GM20000 (cell line): ENCODE data around the gene ERICH6B.

Experiments
- DNase-seq: peaks from one replicate; pipeline ENCODE4 v3.0.0; 2012; ENCODE audit warnings: low spot score
- TF ChIP-seq, protein P1 (sequence below): IDR thresholded peaks from 2 replicates; pipeline ENCODE4 v1.5.1; 2012; ENCODE audit warnings: mild to moderate bottlenecking, control low read depth; ENCODE audit errors: extremely low read depth, missing control alignments

The ERICH6B gene

DNA sequence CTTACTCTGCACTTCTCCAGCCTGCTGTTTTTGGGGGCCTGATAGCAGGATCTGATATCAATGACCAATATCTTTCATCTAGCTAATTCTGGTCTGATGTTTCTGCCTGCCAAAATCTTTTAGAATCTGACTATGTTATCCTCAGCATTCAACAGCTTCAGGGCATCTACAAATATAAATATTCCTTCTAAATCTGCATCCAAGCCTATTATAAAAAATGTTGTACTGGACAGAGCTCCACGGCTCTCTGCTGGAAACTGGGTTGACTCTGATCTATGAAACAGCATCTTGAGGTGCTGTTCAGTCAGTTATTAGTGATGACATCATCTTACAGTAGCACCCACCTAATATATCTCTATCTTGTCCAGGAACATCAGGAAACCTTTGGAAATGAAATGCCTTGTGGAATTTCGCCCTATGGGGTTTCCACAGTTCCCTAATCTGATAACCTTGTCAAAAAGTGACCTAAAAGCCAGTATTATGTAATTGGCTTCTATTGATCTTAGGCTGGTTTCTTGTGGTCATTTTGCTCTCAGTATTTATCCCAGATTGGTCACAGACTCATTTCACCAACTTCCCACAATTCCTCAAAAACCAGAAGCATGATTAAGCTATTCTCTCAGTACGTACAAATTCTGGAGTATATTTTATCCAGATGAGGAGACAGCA, 33.0 kb downstream of the ERICH6B start:
- TF ChIP-seq, protein P1, sequence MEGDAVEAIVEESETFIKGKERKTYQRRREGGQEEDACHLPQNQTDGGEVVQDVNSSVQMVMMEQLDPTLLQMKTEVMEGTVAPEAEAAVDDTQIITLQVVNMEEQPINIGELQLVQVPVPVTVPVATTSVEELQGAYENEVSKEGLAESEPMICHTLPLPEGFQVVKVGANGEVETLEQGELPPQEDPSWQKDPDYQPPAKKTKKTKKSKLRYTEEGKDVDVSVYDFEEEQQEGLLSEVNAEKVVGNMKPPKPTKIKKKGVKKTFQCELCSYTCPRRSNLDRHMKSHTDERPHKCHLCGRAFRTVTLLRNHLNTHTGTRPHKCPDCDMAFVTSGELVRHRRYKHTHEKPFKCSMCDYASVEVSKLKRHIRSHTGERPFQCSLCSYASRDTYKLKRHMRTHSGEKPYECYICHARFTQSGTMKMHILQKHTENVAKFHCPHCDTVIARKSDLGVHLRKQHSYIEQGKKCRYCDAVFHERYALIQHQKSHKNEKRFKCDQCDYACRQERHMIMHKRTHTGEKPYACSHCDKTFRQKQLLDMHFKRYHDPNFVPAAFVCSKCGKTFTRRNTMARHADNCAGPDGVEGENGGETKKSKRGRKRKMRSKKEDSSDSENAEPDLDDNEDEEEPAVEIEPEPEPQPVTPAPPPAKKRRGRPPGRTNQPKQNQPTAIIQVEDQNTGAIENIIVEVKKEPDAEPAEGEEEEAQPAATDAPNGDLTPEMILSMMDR, result no peak
- no peak for DNase-seq

DNA sequence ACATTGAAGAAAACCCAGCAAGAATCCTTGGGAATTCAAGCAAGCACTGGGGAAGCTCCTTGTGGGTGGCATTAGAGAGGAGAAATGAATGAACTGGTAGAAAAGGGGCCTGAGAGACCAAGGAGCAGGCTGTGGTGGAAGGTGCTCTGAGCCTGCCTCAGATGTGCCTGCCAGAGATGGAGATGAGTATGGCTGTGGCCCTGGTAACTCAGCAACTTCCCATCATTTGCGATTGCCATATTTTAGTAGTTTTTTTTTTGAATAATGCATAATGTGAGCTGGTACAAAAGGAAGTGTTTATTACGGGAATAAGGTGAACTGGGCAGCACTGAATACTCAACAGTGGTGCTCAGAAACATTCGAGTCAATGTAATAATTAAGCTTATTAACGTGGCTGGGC, 39.1 kb downstream of the ERICH6B start:
- DNase-seq, result no peak
- TF ChIP-seq, protein P1, result no peak

DNA sequence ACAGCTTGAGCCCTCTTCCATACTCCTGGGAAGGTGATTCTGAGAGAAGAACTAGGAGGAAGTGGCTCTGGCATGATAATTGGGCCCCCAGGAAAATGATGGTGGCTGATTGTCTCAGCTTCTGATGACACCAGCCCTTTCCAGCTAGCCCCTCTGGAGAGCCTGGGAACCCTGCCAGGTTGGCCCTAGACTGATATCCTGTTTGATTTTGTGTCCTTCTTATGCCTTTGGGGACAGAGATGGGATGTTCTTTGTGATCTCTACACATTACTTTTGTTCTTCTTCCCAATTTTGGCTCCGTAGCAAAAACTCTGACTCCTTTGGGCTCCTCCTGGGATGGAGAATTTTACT, 39.7 kb downstream of the ERICH6B start:
- TF ChIP-seq, protein P1, result no peak
- no peak for DNase-seq

DNA sequence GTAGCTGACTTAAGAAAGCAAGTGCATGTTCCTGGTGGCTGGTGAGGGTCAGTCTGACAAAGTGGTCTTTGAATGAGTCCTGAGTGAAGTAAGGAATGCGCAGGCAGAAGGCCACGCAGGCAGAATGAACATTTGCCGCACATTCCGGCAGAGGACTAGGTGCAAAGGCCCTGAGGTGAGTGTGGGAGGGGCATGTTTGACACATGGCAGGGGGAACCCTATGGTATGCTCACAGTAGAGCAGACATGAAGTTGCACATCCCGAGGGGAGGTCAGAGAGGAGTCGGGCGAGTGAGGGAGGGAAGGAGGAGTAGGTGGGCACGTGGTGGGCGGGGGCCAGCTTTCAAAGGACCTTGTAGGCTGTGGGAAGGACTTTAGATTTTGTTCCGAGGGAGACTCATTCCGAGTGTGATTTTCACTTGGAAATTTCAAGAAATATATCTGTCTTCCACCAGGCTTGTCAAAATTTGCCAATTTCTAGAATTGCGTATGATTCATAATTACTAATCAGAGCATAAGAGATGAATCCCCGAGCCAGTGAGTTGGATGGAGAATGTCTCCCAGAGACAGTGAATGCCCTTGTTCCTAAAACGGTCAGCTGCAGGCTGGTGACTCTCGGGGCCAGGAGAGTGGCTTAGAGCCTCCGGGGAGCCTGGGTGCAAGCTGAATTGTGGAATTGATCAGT, 40.3 kb downstream of the ERICH6B start:
- DNase-seq, result no peak
- TF ChIP-seq, protein P1, result no peak

DNA sequence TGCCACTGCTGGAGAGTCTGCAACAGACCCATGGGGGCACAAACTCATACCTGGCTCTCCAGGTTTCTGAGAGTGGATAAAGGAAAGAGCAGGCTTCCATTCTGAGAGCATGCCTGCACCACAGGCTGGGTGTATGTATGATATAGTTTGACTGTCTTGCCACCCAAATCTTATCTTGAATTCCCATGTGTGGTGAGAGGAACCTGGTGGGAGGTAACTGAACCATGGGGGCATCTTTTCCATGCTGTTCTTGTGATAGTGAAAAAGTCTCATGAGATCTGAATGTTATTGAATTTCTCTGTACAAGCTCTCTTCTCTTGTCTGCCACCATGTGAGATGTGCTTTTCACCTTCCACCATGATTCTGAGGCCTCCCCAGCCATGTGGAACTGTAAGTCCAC, 50.2 kb downstream of the ERICH6B start:
- no peak for DNase-seq
- TF ChIP-seq, protein P1, result no peak

DNA sequence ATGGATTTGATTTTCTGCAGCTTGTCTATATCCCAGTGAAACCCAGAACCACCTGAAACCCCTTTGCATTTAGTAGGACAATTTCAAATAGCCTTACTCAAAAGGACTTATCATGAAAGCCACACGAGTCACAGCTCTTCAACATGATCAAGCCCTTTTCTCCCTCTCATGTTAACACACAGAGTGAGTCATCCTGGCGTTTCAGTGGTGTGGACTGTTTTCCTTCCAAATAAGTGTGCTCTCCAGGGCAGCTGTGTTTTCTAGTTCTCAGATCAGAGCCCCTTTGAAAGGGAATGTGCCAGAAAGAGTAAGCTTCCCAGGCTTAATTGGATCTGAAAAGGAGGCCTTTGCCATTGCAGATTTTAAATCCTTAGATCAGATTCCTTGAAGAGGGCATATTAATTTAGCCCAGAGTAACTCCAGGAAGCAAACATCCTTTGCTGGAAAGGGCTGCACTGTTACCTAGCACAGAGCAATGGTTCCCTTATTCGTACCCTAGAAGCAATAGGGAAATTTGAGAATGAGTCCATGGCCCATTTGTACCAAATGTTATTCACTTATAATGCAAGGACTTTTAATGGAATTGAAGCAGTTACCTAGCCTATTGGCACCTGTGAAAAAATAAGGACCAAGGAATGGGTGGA, 51.3 kb downstream of the ERICH6B start:
- TF ChIP-seq, protein P1, result no peak
- no peak for DNase-seq

DNA sequence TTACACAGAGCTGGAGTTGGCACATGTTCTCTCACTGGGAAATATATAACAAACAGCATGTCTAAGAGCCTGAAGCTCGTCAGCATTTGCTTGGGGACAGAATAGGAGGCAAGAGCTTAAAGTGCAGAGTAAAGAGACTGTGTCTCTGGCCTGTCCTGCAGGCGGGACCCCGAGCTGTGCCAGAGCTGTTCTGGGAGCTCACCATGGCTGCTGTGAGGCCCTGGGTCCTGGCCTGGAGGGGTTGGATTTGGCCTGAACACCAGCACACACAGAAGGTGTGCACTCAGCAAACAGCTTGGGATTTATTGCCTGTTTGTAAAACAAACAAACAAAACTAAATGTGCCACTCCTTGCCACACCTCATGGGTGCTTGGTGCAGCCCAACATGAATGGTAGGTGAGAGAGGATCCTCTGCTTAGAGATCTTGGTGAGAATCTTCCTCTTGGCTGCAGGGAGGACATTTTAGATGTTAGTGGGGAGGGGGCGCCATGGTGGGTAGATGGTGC, 60.9 kb downstream of the ERICH6B start:
- TF ChIP-seq, protein P1, result no peak
- DNase-seq, result no peak
